Measurements from ENCODE around the gene ORMDL2.

DNA sequence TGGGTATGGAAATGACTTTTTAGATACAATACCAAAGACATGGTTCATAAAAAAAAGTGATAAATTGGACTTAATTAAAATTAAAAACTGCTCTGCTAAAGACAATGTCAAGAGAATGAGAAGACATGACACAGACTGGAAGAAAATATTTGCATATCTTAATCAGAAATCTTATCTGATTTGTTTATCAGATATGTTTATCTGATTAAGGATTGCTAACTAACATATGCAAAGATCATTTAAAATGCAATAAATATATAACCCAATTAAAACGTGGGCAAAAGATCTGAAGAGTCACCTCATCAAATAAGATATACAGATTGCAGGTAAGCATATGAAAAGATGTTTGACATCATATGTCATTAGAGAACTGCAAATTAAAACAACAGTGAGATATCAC, 34.9 kb downstream of the ORMDL2 start:
- TF ChIP-seq, protein P1, sequence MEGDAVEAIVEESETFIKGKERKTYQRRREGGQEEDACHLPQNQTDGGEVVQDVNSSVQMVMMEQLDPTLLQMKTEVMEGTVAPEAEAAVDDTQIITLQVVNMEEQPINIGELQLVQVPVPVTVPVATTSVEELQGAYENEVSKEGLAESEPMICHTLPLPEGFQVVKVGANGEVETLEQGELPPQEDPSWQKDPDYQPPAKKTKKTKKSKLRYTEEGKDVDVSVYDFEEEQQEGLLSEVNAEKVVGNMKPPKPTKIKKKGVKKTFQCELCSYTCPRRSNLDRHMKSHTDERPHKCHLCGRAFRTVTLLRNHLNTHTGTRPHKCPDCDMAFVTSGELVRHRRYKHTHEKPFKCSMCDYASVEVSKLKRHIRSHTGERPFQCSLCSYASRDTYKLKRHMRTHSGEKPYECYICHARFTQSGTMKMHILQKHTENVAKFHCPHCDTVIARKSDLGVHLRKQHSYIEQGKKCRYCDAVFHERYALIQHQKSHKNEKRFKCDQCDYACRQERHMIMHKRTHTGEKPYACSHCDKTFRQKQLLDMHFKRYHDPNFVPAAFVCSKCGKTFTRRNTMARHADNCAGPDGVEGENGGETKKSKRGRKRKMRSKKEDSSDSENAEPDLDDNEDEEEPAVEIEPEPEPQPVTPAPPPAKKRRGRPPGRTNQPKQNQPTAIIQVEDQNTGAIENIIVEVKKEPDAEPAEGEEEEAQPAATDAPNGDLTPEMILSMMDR (conservative IDR thresholded peaks at IDR 0.05 in 1 of 2, IDR thresholded peaks at IDR 0.05 in 1 of 2; ENCODE audit: low read depth in 1 of 2, low read length in 2 of 2) = no peak
- TF ChIP-seq EZH2 (IDR thresholded peaks at IDR 0.05; ENCODE audit: low read length, missing control alignments) = no peak

Data from fibroblast of lung (primary cell).